Upper lobe of left lung (tissue), 4 donors: ENCODE measurements around the gene NPDC1.
"Not testable (repeated sequence)": the region's sequence is repeated elsewhere in the genome, so short reads cannot be mapped to it uniquely, and the experiment has no call there.

ENCODE experiments used
- EP300 ChIP-seq, 4 donors: sonication (generic); formaldehyde crosslinking; IDR thresholded peaks; one replicate each; pipeline ENCODE4 v1.5.1; 2017; ENCODE audit warnings: antibody characterized with exemption in 4 of 4, control low read depth in 2 of 4
- POLR2A ChIP-seq, 4 donors: fragments of 450-650 bp; IDR thresholded peaks; one replicate each; pipeline ENCODE4 v1.5.1; 2016 to 2017; ENCODE audit warnings: antibody characterized with exemption in 4 of 4, mild to moderate bottlenecking in 2 of 4
- POLR2AphosphoS5 ChIP-seq, 2 donors: sonication (generic); formaldehyde crosslinking; IDR thresholded peaks; one replicate each; pipeline ENCODE4 v1.5.1; 2017; ENCODE audit warnings: antibody characterized with exemption in 2 of 2
- TF ChIP-seq, protein P1 (sequence below), 6 experiments: fragments of 450-650 bp in 4 of 6; fragments of 200-600 bp in 2 of 6; sonication (generic) in 2 of 6; IDR thresholded peaks; one replicate each; pipeline ENCODE4 v1.5.1; 2016 to 2019; ENCODE audit warnings: antibody characterized with exemption in 6 of 6

- TF ChIP-seq, protein P1, sequence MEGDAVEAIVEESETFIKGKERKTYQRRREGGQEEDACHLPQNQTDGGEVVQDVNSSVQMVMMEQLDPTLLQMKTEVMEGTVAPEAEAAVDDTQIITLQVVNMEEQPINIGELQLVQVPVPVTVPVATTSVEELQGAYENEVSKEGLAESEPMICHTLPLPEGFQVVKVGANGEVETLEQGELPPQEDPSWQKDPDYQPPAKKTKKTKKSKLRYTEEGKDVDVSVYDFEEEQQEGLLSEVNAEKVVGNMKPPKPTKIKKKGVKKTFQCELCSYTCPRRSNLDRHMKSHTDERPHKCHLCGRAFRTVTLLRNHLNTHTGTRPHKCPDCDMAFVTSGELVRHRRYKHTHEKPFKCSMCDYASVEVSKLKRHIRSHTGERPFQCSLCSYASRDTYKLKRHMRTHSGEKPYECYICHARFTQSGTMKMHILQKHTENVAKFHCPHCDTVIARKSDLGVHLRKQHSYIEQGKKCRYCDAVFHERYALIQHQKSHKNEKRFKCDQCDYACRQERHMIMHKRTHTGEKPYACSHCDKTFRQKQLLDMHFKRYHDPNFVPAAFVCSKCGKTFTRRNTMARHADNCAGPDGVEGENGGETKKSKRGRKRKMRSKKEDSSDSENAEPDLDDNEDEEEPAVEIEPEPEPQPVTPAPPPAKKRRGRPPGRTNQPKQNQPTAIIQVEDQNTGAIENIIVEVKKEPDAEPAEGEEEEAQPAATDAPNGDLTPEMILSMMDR (IDR thresholded peaks at IDR 0.05) = not testable (repeated sequence)
- TF ChIP-seq POLR2AphosphoS5, POLR2A, EP300 (IDR thresholded peaks at IDR 0.05): not testable (repeated sequence)
These were observed 12.5 kb downstream of the NPDC1 start for GRCh38 chr9:137033481-137033880.
